ENCODE measurements around the gene GNLY.

The GNLY gene

DNA sequence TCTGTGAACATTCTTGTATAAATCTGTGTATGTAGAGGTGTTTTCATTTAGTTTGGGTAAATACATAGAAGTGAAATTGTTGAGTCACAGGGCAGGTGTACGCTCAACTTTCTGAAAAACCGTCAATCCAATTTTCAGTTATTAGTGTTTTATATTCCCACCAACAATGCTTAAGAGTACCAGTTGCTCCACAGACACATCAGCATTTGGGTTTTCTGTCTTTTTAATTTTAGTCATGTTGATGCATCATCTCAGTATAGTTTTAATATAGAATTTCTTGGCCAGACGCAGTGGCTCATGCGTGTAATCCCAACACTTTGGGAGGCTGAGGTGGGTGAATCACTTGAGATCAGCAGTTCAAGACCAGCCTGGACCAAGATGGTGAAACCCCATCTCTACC, 3.2 kb upstream of the GNLY start:
- DNase-seq, result no peak

DNA sequence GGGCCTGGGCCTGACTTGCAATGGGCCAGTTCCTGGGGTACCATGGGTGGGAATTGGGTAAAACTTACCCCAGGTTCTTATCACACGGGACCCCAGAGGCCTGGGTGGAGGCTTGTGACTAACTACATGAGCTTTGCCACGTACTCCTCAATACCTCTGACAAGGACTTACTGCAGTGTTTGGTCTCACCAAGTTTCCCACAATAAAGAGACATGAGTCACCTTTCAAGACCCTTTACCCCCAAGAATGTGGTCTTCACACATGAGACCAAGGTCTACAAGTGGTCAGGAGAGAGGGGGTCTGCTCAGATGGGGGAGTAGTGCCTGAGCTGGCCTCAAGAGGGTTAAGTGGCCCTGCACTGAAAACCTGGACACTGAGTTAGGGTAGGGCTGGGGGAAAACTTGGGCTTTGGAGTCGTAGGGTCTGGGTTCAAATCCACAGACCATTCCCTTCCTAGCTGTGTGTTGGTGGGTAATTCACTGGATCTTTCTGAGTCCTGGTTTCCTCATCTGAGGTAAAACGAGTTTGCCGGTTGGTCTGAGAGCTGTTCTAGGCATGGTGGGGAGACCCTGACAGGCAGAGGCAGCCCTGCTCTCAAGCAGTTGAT, 2.0 kb upstream of the GNLY start:
- DNase-seq, result no peak

DNA sequence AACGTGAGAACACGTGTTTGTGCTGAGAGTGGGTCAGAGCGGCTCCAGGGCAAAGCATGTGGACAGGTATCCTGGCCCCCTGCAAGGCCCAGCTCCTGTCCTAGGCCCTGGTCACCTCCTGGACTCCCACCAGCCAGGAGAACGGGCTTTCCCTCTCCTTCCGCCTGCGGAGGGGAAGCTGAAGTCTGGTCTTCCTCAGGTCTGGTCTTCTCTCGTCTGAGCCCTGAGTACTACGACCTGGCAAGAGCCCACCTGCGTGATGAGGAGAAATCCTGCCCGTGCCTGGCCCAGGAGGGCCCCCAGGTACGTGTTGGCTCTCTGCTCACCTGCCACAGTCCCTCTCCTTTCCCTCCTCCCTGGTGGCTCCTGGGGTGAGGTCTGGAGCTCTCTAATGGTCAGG, 963 bp downstream of the GNLY start:
- DNase-seq, result no peak

DNA sequence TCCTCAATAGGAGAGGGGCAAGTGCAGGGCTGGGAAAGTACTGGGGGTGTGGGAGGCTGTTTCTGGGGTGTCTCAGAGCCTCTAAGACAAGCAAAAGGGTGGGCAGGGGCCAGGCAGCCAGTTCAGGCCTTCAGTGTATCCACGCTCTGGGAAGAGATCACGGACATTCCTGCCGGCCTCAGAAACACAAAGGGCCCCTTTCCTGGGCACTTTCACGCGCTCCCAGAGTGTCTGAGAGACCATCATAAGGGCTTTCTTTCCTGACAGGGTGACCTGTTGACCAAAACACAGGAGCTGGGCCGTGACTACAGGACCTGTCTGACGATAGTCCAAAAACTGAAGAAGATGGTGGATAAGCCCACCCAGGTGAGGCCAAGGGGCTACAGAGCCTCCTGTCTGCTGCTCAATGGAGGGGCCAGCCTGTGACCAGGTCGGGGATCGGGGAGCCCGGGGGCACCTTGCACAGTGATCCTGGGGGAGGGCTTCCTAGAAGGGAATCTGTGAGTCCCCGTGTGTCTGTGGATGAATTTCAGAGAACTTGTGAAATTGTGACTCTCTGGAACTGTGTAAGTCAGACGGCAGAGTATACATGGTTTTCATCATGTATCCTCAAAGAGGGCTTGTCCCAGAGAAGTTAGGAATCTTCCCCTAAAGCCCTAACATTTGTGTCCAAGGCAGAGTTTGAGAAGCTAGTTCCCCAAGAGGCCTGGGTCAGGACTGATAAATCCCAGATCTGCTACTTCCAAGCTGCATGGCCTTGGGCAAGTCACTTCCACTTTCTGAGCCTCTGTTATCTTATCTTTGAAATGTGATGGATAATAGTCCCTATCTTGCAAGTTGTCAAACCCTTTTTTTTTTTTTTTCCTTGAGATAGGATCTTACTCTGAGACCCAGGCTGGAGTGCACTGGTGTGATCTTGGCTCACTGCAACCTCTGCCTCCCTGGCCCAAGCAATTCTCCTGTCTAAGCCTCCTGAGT, 1.8 kb downstream of the GNLY start:
- DNase-seq, result no peak

DNA sequence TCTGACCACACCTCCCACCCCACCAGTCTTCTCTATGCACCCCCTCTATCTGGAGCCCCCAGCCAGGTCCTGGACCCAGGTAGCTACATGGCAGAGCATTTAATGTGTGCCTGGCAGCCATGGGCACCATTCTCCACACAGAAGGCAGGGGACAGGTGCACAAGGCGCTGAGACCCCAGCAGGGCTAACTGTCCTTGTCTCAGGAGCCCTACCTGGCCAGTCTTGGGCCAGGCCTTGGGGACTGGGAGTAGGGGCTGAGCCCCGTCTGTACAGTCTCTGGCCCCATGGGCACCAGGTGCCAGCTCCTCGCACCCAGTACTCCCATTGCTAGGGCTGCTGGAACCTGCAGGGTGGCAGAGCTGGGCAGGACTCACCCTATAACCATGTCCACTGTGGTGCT, 2.9 kb downstream of the GNLY start:
- DNase-seq, result no peak

DNA sequence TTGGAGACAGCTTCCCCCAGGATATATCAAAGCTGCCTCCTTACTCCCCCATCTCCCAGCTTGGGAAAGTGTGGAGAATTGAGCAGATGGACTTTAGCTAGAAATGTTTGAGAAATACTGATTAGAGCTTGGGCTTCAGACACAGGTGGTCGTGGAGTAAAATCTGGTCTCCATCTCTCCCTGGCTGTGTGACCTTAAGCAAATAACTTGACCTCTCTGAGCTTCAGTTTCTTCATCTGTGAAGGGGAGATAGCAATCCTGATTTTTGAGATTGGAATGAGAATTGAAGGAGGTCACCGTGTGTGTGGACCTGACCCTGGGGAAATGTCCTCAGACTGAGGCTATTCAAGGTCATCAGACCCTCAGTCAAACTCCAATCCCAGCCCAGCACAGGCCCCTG, 3.6 kb downstream of the GNLY start:
- DNase-seq, result no peak

DNA sequence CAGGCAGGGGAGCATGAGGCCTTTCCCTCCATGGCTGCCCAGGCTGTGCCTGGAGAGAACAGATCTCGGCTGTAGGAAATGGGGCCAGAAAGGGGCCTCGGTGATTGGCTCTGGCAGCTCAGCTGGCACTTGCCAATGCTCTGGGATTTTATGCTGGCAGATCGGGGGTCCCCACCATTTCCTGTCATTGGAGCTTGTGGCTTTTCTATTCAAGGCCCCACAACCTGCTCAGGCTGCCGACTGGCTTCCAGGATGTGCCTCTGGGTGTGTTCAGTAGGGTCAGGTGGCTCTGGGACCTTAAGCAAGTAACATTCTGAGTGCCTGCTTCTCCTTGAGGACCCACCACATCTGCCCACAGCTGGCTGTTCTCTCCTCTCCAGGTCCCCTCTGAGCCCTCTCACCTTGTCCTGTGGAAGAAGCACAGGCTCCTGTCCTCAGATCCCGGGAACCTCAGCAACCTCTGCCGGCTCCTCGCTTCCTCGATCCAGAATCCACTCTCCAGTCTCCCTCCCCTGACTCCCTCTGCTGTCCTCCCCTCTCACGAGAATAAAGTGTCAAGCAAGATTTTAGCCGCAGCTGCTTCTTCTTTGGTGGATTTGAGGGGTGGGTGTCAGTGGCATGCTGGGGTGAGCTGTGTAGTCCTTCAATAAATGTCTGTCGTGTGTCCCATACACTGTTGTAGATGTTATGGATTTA, 4.2 kb downstream of the GNLY start:
- DNase-seq, result no peak

DNA sequence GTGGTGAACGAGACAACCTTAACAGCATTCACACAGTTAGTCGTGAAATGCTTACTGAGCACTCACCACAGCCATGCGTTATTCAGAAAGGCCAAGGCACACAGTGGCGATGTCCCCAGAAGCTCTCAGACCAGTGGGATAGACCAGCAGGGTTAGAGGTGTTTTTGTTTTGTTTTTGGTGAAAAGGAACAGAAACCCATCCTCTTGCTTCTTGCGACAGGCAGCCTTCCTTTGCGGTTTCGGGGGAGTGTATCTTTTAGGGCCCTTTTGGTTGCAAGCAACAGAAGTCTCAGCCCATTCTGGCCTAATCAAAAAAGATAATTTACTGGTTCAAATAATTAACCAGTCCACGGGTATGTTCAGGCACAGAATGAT, 4.7 kb downstream of the GNLY start:
- DNase-seq, result no peak

DNA sequence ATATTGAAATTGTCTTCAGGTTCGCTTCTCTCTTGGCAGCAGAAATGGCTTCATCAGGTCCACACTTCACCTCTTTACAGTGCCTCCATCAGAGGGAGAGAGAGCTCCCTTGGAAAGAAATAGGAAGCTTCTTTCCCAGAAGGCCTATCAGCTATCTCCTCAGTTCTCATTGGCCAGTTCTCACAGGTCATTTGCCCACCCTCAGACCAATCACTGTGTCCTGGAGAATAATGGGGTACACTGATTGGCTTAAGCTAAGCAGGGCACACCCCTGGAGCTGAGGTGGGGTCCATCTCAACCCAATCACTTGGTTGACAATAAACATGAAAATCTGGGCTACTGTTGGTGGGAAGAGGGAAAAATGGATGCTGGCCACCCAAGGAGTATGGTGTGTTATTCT, 5.2 kb downstream of the GNLY start:
- DNase-seq, result no peak

DNA sequence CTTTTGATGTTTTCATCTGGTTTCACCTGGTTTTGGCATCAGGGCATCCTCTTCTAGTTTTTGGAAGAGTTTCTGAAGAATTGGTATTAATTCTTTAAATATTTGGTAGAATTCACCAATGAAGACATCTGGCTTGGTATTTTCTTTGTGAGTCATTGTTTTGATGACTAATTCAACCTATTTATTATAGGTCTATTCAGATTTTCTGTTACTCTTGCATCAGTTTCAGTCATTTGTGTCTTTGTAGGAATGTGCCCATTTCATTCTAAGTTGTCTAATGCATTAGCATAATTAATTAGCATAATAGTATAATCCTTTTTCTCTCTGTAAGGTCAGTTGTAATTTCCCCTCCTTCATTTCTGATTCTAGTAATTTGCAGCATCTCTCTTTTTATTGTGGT, 8.0 kb downstream of the GNLY start:
- DNase-seq, result no peak

DNA sequence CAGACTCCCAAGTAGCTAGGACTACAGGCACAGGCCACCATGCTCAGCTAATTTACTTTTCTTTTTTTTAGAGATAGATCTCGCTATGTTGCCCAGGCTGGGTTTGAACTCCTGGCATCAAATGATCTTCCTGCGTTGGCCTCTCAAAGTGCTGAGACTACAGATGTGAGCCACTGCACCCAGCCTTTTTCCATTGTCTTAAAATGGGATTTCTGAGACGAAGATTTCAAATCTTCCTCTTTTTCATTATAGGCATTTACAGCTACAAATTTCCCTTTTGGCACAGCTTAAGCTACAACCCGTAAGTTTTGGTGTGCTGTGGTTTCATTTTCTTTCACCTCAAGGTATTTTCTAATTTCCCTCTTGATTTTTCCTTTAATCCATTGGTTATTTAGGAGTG, 8.6 kb downstream of the GNLY start:
- DNase-seq, result no peak

DNA sequence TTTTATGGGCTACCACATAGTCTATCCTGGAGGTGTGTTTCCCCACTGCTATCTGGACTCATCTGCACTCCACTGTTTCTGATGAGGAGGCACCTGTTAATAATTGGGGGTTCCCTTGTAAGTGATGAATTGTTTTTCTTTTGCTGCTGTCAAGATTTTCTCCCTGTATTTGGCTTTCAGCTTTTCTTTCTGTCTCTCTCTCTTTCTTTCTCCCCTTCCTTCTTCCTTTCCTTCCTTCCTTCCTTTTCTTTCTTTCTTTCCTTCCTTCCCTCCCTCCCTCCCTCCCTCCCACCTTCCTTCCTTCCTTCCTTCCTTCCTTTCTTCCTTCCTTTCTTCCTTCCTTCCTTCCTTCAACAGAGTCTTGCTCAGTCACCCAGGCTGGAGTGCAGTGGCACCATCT, 9.2 kb downstream of the GNLY start:
- no peak for DNase-seq

DNA sequence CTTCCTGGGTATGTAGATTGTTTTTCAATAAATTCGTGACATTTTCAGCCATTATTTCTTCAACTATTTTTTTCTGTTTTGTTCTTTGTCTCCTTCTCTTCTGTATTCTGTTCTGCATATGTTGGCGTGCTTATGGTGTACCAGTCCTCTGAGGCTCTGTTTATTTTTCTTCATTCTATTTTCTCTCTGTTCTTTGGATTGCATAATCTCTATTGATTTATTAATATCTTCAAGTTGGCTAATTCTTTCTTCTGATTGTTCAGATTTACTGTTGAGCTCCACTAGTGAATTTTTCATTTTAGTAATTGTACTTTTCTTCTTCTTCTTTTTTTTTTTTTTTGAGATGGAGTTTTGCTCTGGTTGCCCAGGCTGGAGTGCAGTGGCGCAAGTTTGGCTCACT, 9.9 kb downstream of the GNLY start:
- no peak for DNase-seq

DNA sequence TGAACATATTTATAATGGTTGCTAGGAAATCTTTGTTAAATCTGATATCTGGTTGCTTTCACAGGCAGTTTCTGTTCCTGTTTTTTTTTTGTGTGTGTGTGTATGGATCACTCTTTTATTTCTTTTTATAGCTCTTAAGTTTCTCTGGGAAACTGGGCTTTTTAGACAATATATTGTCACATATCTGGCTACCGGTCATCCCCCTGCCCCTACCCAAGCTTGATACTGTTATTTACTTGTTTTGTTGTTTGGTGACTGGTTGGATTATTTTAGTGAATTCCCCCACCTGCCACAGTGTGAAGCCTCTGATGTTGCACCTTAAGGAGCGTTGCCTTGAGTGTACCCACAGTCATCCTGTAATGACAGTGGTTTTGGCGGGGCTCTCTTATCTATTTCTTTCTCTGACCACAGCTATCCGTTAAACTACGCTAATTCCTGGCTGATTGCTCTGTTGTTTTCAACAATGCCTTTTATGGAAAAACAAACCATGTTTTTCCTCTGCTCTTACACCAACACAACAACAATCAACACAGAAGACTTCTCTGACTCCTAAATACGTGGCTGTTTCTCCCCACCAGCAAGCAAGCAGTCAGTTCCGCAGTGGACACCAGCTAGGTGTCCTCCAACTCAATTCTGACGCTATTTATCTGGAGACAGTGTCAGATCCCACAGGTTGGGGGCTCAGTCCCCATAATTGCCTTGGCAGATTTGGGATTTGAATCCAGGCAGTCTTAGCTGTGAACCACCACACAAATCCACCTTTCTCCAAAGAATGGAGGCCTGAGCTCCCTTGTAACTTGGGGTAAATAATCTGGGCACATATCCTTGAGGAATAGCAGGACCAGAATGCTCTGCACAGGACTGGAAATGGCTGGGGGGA, 10.9 kb downstream of the GNLY start:
- DNase-seq, result no peak

DNA sequence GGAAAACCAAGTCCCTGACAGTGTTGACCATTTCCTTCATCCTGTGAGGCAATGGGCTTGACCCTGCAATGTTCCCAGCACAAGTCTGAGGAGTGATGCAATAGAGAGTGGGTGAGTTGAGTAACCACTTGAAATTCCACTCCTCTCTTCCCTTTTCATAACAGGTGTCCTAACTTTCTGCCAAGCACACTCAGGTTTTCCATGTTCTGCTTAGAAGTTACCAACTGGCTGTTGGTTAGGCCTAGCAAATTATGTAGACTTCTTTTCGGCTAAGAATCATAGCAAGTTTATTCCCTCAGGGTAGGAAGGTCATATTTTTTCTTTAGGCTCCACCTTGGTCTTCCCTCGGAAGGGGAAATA, 11.5 kb downstream of the GNLY start:
- no peak for DNase-seq

DNA sequence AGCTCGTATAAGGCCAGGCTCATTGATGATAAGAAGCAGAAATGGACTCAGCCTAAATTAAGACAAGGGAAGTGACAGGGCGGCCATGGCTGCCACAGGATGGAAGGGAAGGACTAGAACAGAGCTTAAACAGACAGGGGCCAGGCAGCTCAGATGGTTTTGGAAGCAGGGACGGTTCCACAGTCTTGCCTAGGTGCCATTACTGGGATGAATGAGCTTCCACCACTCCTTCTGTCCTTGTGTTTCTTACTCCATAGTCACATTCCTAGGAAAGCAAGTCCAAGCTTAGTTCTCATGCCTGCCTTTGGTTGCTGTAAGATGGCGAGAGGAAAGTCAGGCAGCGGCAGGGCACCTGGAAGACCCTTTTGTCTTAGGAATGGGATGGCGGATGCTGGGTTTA, 11.9 kb downstream of the GNLY start:
- DNase-seq, result no peak

DNA sequence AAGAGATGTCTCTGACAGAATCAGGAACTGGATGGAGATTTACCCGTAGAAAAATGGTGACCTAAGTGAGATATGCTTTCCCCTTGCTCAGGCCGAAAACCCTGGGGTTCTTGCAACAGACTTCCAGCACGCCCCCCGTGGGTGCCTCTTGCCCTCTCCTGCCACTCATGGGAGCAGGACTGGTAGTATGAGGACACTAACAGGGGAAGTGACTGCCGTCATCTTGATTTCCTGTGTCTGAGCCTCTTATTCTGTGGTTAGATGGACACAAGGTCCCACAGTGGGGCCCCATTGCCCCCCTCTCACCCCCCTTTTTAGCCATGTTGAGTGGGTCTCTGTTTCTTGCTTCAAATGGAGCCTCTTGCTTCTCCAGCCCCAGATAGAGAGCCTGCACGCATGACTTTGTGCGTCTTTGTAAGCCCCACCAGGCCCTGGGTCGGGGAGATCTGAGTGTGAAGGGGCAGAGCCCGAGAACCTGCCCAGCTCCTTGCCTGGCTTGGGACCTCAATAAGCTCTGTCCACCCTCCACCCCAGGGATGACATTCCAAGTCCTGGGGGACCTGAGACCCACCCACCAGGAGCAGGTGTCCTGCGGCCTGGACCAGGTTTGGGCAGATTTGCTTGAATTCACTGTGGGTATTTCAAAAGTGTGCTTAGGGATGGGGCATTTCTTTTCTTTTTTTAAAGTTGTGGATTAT, 12.6 kb downstream of the GNLY start:
- DNase-seq, result no peak

DNA sequence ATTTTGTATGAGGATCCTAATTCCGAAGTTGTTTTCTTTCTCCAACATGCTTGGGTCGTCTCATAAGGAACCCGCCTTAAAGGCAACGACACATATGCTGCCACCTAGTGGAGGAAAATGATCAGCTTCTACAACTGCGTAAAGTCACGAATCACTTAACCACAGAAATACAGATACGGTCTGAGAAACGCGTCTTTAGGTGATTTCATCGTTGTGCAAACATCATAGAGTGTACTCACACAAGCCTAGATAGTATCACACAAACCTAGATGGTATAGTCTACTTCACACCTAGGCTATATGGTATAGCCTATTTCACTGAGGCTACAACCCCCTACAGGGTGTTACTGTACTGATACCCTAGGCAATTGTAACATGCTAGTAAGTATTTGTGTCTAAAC, 13.1 kb downstream of the GNLY start:
- no peak for DNase-seq

DNA sequence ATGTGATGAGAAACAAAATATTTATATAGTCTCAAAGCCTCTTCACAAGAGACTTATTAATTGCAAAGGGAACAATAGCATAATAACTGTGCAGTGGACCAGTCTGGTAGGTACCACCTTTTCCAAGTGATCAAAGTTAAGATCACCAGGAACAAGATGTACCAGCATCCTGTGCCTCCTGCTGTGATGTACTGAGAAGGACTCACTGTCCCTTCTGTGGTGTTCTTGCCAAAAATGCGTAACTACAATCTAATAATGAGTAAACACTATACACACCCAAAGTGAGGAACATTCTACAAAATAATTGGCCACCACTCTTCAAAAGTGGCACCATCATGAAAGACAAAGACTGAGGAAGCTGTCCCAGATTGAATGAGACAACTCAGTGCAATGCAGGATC, 14.5 kb downstream of the GNLY start:
- no peak for DNase-seq

DNA sequence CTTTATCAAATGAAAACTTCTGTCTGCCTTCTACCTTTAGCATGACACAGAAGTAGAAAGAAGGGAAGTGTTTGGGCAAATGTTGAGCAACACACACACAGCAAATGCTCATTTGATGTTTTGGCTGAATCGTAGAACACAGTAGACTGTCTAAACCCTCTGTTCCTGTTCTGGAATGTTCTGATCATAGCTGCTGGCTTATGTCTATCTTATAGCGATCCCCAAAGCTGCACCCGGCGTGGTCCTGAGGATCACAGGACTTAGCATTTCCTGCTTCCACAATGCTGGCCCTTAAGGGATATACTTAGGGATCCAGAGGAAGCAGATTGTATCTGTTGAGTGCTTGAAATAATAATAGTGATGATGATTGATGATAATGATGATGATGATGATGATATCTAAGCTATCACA, 15.2 kb downstream of the GNLY start:
- DNase-seq, result no peak

DNA sequence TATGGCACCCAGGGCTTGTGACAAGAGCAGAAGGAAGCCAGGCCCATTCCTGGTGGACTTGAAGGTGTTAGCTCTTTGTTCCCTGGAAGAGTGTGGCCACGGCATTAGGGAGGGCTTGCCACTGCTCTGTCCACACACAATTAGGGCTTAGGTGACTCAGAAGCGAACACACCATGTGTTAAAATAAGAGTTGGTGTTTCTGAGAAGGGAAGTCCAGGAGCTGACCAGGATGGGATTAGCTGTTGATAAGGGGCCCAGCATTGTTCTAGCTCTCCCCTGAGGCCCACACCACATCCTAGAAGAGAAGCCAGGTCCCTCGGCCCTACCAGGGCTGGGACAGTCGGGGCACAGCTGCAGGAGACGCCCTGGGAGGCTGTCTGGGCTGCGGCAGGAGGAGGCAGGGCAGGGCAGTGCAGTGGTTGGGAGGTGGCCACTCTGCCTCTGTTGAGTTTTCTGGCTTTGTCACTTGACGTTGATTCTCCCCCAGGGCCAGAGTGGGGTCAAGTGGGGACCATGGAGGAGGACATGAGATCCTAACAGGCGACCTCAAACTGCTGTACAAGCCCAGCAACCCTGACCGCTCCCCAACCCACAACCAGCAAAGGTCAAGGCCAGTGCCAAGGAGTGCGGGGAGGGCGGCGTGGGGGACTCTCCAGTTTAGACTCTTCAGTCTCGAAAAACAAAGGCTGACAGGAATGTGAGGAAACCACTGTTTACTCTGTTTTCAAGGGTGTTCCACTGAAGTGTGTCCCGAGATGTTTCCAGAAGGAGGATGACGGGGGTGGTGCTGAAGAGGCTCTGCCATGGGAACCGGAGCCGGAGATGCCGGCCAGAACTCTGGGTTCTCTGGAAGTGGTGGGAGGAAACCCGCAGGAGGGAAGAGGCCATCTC, 16.8 kb downstream of the GNLY start:
- no peak for DNase-seq
